ENCODE data around the gene KCNIP4. TPM values are rescaled to one million over a fixed set of nuclear protein-coding genes. Genes with fewer than 3 reads are reported as not detected.

Gene KCNIP4
- total and polyA plus RNA-seq, 10 of the 15 experiments (the other 5 are each of a cell fraction or from before 2014, with no cell fraction given): 0.03 to 0.23 (median 0.13) TPM; not detected in 7

GRCh38 chr4:21744046-21744445 is 204.5 kb downstream of the KCNIP4 start (continued):
- TF ChIP-seq SKIL (IDR thresholded peaks at IDR 0.05; ENCODE audit: low read depth, poor library complexity, severe bottlenecking) (no peak), RCOR1 (conservative IDR thresholded peaks at IDR 0.05; ENCODE audit: low read depth, low read length) (no peak)

- Histone ChIP-seq H3K27ac (ENCODE audit: control insufficient read depth, insufficient read depth) (no peak overlapping the region), H3K27me3 (replicated peaks in 1 of 2; ENCODE audit: control insufficient read depth in 2 of 2, insufficient read depth in 2 of 2, low read length in 1 of 2) (no peaks in the 10 kb centered on the region), H3K4me1 (ENCODE audit: control insufficient read depth, insufficient read depth, low read length) (no peaks in the 10 kb centered on the region), H3K9me3 (replicated peaks; ENCODE audit: control insufficient read depth, insufficient read depth, low read length) (no peaks in the 10 kb centered on the region), H3K9ac (ENCODE audit: control insufficient read depth, insufficient read depth, low read length) (no peak overlapping the region), H3K36me3 (ENCODE audit: control insufficient read depth in 2 of 2, insufficient read depth in 2 of 2, low read length in 1 of 2) (no peaks in the 10 kb centered on the region), H4K20me1 (ENCODE audit: control insufficient read depth, insufficient read depth) (no peaks in the 10 kb centered on the region), H3K4me3 (no peak overlapping the region), H2AFZ (ENCODE audit: control insufficient read depth, low read depth, low read length) (no peak overlapping the region), H3K4me2 (ENCODE audit: control insufficient read depth, insufficient read depth) (no peak overlapping the region), H3K79me2 (ENCODE audit: control insufficient read depth, insufficient read depth, low read length) (no peaks in the 10 kb centered on the region)
- RAD21 ChIA-PET (ENCODE audit: unreplicated experiment): no interaction called here
- FAIRE-seq: no peak
- SMC1A ChIA-PET (ENCODE audit: uncharacterized antibody, unreplicated experiment): no interaction called here
- intact Hi-C loops (cut with micrococcal nuclease; ENCODE audit: unreplicated experiment) (no loop called here), in situ Hi-C loops (cut with MboI) (no loop called here)
- CTCF ChIA-PET: no interaction called here
- no peak for ATAC-seq
- no TSS peak for BruUV-seq (replicated peaks)
- POLR2A ChIA-PET: no interaction called here
- 2% methylated on average over 2 of the region's 2 CpGs for WGBS (ENCODE audit: insufficient coverage, insufficient replicate concordance, low lambda C conversion rate, missing lambda C conversion rate)
- no peak for DNase-seq (ENCODE audit: low read depth, low spot score)
- TF ChIP-seq CEBPB (IDR thresholded peaks at IDR 0.05; ENCODE audit: borderline replicate concordance in 1 of 2, low read depth in 2 of 2, low read length in 2 of 2) (no peak), RCOR1 (conservative IDR thresholded peaks at IDR 0.05; ENCODE audit: low read depth, low read length) (no peak), PML (IDR thresholded peaks at IDR 0.05; ENCODE audit: low read length) (no peak), ZNF24 (IDR thresholded peaks at IDR 0.05) (no peak), CEBPZ (IDR thresholded peaks at IDR 0.05; ENCODE audit: low read depth, low read length) (no peak), ASH2L (IDR thresholded peaks at IDR 0.05; ENCODE audit: borderline replicate concordance, low read depth) (no peak), WRNIP1 (IDR thresholded peaks at IDR 0.05; ENCODE audit: borderline replicate concordance, low read depth, low read length) (no peak), E2F8 (IDR thresholded peaks at IDR 0.05; ENCODE audit: low read depth, partially characterized antibody) (no peak), FOXK2 (IDR thresholded peaks at IDR 0.05) (no peak), YBX1 (IDR thresholded peaks at IDR 0.05) (no peak), FOS (IDR thresholded peaks at IDR 0.05; ENCODE audit: borderline replicate concordance, extremely low read depth, insufficient read length) (no peak), E2F4 (IDR thresholded peaks at IDR 0.05; ENCODE audit: low read depth, low read length) (no peak), SMAD5 (IDR thresholded peaks at IDR 0.05; ENCODE audit: low read depth) (no peak)
Observed at GRCh38 chr4:21742326-21742725, 206.2 kb downstream of the KCNIP4 start.

Measured in GM12878 (cell line).